Epithelial cell of proximal tubule (primary cell): ENCODE measurements around the gene RHOXF1. TPM values are rescaled to one million over a fixed set of nuclear protein-coding genes. Genes with fewer than 3 reads are reported as not detected.
A peak's percentile ranks its signal among the peaks of the same experiment; 100 is the strongest.
"Not testable (repeated sequence)": the region's sequence is repeated elsewhere in the genome, so short reads cannot be mapped to it uniquely, and the experiment has no call there.

ENCODE experiments used
- DNase-seq: peaks from one replicate; pipeline ENCODE4 v3.0.0-alpha.2; 2011; ENCODE audit warnings: low read depth
- H3K4me3 ChIP-seq: 2 replicates; pipeline ENCODE4 v1.5.1; 2011; ENCODE audit warnings: low read depth, mild to moderate bottlenecking, low read length
- total RNA-seq: library from RNA; depleted of rRNA; stranded (reverse); fragments of >200 nt; gene quantifications from 2 replicates; pipeline ENCODE4 v1.2.3, GENCODE V29; 2015
- TF ChIP-seq, protein P1 (sequence below): conservative IDR thresholded peaks from 2 replicates; pipeline ENCODE4 v1.5.1; 2012; ENCODE audit warnings: low read depth, mild to moderate bottlenecking, low read length

The RHOXF1 gene
- total RNA-seq, result not detected in 2 replicates

- DNase-seq, result no peak
- H3K4me3 ChIP-seq, result no peak within 1 kb of the TSS
- TF ChIP-seq, protein P1, sequence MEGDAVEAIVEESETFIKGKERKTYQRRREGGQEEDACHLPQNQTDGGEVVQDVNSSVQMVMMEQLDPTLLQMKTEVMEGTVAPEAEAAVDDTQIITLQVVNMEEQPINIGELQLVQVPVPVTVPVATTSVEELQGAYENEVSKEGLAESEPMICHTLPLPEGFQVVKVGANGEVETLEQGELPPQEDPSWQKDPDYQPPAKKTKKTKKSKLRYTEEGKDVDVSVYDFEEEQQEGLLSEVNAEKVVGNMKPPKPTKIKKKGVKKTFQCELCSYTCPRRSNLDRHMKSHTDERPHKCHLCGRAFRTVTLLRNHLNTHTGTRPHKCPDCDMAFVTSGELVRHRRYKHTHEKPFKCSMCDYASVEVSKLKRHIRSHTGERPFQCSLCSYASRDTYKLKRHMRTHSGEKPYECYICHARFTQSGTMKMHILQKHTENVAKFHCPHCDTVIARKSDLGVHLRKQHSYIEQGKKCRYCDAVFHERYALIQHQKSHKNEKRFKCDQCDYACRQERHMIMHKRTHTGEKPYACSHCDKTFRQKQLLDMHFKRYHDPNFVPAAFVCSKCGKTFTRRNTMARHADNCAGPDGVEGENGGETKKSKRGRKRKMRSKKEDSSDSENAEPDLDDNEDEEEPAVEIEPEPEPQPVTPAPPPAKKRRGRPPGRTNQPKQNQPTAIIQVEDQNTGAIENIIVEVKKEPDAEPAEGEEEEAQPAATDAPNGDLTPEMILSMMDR, result no peak
Observed at GRCh38 chrX:120115438-120115963, at the start of gene RHOXF1. Gene RHOXF1, minus strand, starts transcription at chrX:120115913. Its CDS starts 51 bp downstream, at chrX:120115862.

GRCh38 chrX:120159086-120159485 lies 43.4 kb upstream of the RHOXF1 start:
- not testable (repeated sequence) for DNase-seq, H3K4me3 ChIP-seq

- H3K4me3 ChIP-seq, DNase-seq: not testable (repeated sequence)
Observed at GRCh38 chrX:120158313-120158712, 42.6 kb upstream of the RHOXF1 start, which contains the start of gene RHOXF2. Gene RHOXF2, plus strand, starts transcription at chrX:120158613. Its CDS starts 138 bp downstream, at chrX:120158751.

DNA sequence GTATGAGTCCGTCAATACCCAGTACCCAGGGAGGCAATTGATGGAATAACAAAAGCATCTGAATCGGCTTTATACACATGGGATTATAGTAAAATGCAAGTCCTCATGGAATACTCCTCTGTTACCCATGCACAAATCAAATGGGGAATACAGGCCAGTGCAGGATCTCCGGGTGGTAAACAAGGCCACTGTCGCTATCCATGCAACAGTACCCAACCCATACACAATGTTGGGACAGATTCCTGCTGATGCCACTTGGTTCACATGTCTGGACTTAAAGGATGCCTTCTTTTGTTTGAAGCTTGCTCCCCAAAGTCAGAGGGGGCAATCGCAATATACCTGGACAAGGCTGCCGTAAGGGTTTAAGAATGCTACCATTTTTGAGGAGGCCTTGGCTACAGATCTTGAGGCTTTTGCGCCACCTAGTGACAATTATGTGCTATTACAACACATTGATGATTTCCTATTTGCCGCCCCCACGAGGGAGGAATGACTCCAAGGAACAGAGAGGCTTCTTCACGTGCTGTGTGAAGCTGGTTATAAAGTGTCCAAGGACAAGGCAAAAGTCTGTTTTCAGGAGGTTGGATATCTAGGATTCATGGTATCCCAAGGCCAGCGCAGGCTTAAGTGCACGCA lies 34.5 kb upstream of the RHOXF1 start:
- H3K4me3 ChIP-seq, DNase-seq: not testable (repeated sequence)

- DNase-seq, result no peak
- TF ChIP-seq, protein P1, result no peak
- H3K4me3 ChIP-seq, result no peak overlapping the region
Observed at GRCh38 chrX:120147537-120147936, 31.8 kb upstream of the RHOXF1 start.

DNA sequence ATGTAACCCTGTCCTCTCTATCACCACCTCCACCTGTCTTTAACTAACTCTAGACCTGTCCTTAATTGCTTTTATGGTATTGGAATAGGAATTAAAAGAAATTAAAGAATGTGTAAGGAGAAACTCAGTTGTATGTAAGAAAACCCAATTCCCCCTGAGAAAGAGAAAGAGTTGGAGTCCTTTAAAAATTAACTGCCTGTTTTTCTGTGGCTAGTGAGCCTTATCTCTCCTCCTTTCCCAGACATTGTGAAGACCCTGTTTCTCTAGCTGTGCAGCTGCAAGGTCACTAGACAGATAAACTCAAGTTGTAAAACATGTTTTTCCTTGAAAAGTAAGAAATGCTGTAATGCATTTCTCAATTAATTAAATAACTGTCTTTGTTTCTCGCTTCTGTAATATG lies 30.6 kb upstream of the RHOXF1 start:
- not testable (repeated sequence) for DNase-seq, H3K4me3 ChIP-seq

- no peak for DNase-seq
- no peak overlapping the region for H3K4me3 ChIP-seq
- TF ChIP-seq, protein P1, result no peak
Observed at GRCh38 chrX:120145295-120145925, 29.7 kb upstream of the RHOXF1 start.

DNA sequence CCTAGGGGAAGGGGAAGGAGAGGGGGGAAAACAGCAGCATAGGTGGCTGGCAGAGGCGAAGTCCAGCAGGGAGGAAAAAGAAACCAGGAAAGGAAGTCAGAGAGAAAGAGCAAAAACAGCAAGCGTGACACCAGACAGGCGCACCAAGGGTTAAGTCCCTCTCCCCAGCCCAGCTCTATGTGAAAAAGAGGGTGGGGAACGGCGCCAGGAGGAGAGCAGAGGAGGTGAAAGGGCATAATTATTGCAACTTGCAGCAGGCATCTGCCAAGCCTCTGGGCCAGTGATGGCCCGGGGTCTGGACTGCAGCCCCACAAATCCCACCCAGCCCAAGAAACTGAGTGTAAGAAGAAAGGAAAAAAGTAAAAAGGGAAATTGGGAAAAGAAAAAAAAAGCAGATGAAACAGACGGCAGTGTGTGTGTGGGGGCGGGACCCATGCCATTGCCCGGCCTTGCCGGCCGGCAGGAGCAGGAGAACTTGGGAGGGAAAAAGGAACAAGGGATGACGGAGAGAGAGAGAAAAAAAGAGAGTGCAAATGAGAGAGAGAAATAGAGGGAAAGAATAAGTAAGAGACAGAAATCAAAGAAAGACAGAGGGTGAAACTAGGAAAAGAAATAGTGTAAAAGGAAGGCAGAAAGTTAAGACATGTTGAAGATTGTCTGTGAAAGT lies 28.6 kb upstream of the RHOXF1 start:
- H3K4me3 ChIP-seq, result peak overlapping the region; percentile 56
- TF ChIP-seq, protein P1, result no peak
- DNase-seq, result peak; percentile 2
